A673 (cell line): ENCODE measurements around the gene ZNF496. TPM values are rescaled to one million over a fixed set of nuclear protein-coding genes. Genes with fewer than 3 reads are reported as not detected.
"Not testable (repeated sequence)": the region's sequence is repeated elsewhere in the genome, so short reads cannot be mapped to it uniquely, and the experiment has no call there.

Experiments used
- BruUV-seq: library from RNA; stranded (reverse); fragments of 400-500 nt; replicated peaks from 2 replicates; lab custom pipeline; 2021; lab: Mats Ljungman, UMichigan
- CTCF ChIA-PET: fragments of 300-600 bp; sonication (Branson Sonifier 250); formaldehyde crosslinking; loops from one replicate; lab custom pipeline; 2022; ENCODE audit warnings: antibody characterized with exemption; lab: Charles Lee
- POLR2A ChIA-PET: fragments of 300-600 bp; sonication (Branson Sonifier 250); formaldehyde crosslinking; loops from one replicate; lab custom pipeline; 2022; ENCODE audit warnings: antibody characterized with exemption; ENCODE audit not compliant: low non-redundant PET; lab: Charles Lee
- DNase-seq: peaks from one replicate; pipeline ENCODE4 v3.0.0-alpha.2; 2015; ENCODE audit warnings: low spot score
- H3K27ac ChIP-seq: fragments of 200-600 bp; sonication (generic); 2 replicates; pipeline ENCODE4 v1.5.1; 2016; ENCODE audit warnings: mixed run types, low read depth, mild to moderate bottlenecking, mixed read lengths, antibody characterized with exemption, low read length; ENCODE audit not compliant: poor library complexity, severe bottlenecking
- H3K27me3 ChIP-seq: fragments of 200-600 bp; sonication (generic); replicated peaks from 2 replicates; pipeline ENCODE4 v1.6.1; 2017; ENCODE audit warnings: mixed run types, low read depth, mild to moderate bottlenecking, mixed read lengths, antibody characterized with exemption, low read length; ENCODE audit not compliant: insufficient read depth, poor library complexity
- H3K36me3 ChIP-seq: fragments of 200-600 bp; sonication (generic); 2 replicates; pipeline ENCODE4 v1.6.1; 2016; ENCODE audit warnings: mixed run types, mild to moderate bottlenecking, mixed read lengths, antibody characterized with exemption, low read length; ENCODE audit not compliant: insufficient read depth, poor library complexity, severe bottlenecking
- H3K4me1 ChIP-seq: fragments of 200-600 bp; sonication (generic); 2 replicates; pipeline ENCODE4 v1.6.1; 2017; ENCODE audit warnings: mixed run types, mild to moderate bottlenecking, mixed read lengths, antibody characterized with exemption, low read length; ENCODE audit not compliant: insufficient read depth, poor library complexity, severe bottlenecking
- H3K4me3 ChIP-seq: fragments of 200-600 bp; sonication (generic); 2 replicates; pipeline ENCODE4 v1.5.1; 2016; ENCODE audit warnings: low read depth, mixed run types, mild to moderate bottlenecking, mixed read lengths, low read length; ENCODE audit not compliant: poor library complexity, severe bottlenecking
- H3K9me3 ChIP-seq: fragments of 200-600 bp; sonication (generic); 2 replicates; pipeline ENCODE4 v1.6.1; 2016; ENCODE audit warnings: mixed run types, low read depth, mild to moderate bottlenecking, mixed read lengths, antibody characterized with exemption, low read length; ENCODE audit not compliant: poor library complexity, severe bottlenecking
- CTCF ChIP-seq: fragments of 300-800, 200-600 bp; sonication (generic); conservative IDR thresholded peaks from 2 replicates; pipeline ENCODE4 v1.5.1; 2017; ENCODE audit warnings: low read depth, mild to moderate bottlenecking, antibody characterized with exemption, low read length, moderate library complexity, mixed read lengths
- EZH2 ChIP-seq: fragments of 200-600 bp; sonication (generic); IDR thresholded peaks from 2 replicates; pipeline ENCODE4 v1.6.1; 2017; ENCODE audit warnings: borderline replicate concordance, low read depth, mild to moderate bottlenecking, mixed read lengths, antibody characterized with exemption, low read length; ENCODE audit not compliant: poor library complexity, severe bottlenecking
- intact Hi-C: fragments of 100-400 bp; cut with micrococcal nuclease; formaldehyde crosslinking; loops from one replicate; pipeline ENCODE4 v1.10.0; 2022; ENCODE audit not compliant: unreplicated experiment
- total RNA-seq: library from RNA; stranded (reverse); gene quantifications from 2 replicates; pipeline ENCODE4 v1.2.3, GENCODE V29; 2021

The ZNF496 gene
- total RNA-seq, 1 experiment from 2014 or later, result 30.2 TPM

- H3K27ac ChIP-seq, result no peak overlapping the region
- ChIA-PET POLR2A (no interaction called here), CTCF (no interaction called here)
- no TSS peak for BruUV-seq
- H3K36me3 ChIP-seq, result no peaks in the 10 kb centered on the region
- no peak overlapping the region for H3K4me3 ChIP-seq
- intact Hi-C loops, result no loop called here
- DNase-seq, result no peak
- TF ChIP-seq EZH2, result no peak
- no peak for TF ChIP-seq CTCF
- H3K27me3 ChIP-seq, result no peaks in the 10 kb centered on the region
- no peaks in the 10 kb centered on the region for H3K9me3 ChIP-seq
- H3K4me1 ChIP-seq, result no peaks in the 10 kb centered on the region
Observed at GRCh38 chr1:247358920-247359319, 27.3 kb upstream of the ZNF496 start.

- DNase-seq, result no peak
- no peaks in the 10 kb centered on the region for H3K4me1 ChIP-seq
- H3K36me3 ChIP-seq, result no peaks in the 10 kb centered on the region
- POLR2A ChIA-PET, result no interaction called here
- no peak for TF ChIP-seq EZH2
- no peak for TF ChIP-seq CTCF
- CTCF ChIA-PET, result no interaction called here
- H3K9me3 ChIP-seq, result no peaks in the 10 kb centered on the region
- intact Hi-C loops, result no loop called here
- no peaks in the 10 kb centered on the region for H3K27me3 ChIP-seq
- no peak overlapping the region for H3K27ac ChIP-seq
- no peak overlapping the region for H3K4me3 ChIP-seq
- no TSS peak for BruUV-seq
Observed at GRCh38 chr1:247357781-247358211, 26.1 kb upstream of the ZNF496 start.

GRCh38 chr1:247357052-247357780 is 25.5 kb upstream of the ZNF496 start:
- H3K27me3 ChIP-seq, result no peaks in the 10 kb centered on the region
- ChIA-PET POLR2A (no interaction called here), CTCF (interaction anchor here (0.6 kb wide), 1 partner anchor 16 kb away, joined by 5 read pairs; no protein-coding TSS in a partner anchor)
- no peaks in the 10 kb centered on the region for H3K36me3 ChIP-seq
- H3K9me3 ChIP-seq, result no peaks in the 10 kb centered on the region
- TF ChIP-seq EZH2, result no peak
- TF ChIP-seq CTCF, result no peak
- H3K4me1 ChIP-seq, result no peaks in the 10 kb centered on the region
- no peak for DNase-seq
- no TSS peak for BruUV-seq
- no peak overlapping the region for H3K4me3 ChIP-seq
- intact Hi-C loops, result no loop called here
- no peak overlapping the region for H3K27ac ChIP-seq

GRCh38 chr1:247355160-247355559 is 23.5 kb upstream of the ZNF496 start:
- H3K4me3 ChIP-seq, BruUV-seq, POLR2A ChIA-PET, CTCF ChIA-PET, H3K27ac ChIP-seq, H3K27me3 ChIP-seq, H3K36me3 ChIP-seq, H3K9me3 ChIP-seq, H3K4me1 ChIP-seq, intact Hi-C loops, DNase-seq: not testable (repeated sequence)
